HG03095 (cell line): ENCODE results near the gene TXNRD1.
"Not testable (repeated sequence)": the region's sequence is repeated elsewhere in the genome, so short reads cannot be mapped to it uniquely, and the experiment has no call there.

Source experiments
- ATAC-seq: cut with Tn5 transposase; IDR thresholded peaks from one replicate; pipeline ENCODE4 v1.9.1; 2021; ENCODE audit warnings: moderate library complexity; ENCODE audit not compliant: unreplicated experiment

Gene TXNRD1

GRCh38 chr12:104190641-104191176 is 24.9 kb upstream of the TXNRD1 start:
- ATAC-seq, result no peak

- no peak for ATAC-seq
Measured at GRCh38 chr12:104197264-104197663, 18.3 kb upstream of the TXNRD1 start.

- no peak for ATAC-seq
Measured at GRCh38 chr12:104199964-104200363, 15.6 kb upstream of the TXNRD1 start.

- no peak for ATAC-seq
Measured at GRCh38 chr12:104201238-104202001, 14.2 kb upstream of the TXNRD1 start.

GRCh38 chr12:104204690-104205480 is 10.7 kb upstream of the TXNRD1 start:
- no peak for ATAC-seq

GRCh38 chr12:104207416-104208205 is 8.0 kb upstream of the TXNRD1 start:
- no peak for ATAC-seq

GRCh38 chr12:104212516-104212915 is 3.1 kb upstream of the TXNRD1 start:
- ATAC-seq, result no peak

GRCh38 chr12:104213952-104214351 is 1.6 kb upstream of the TXNRD1 start:
- no peak for ATAC-seq

GRCh38 chr12:104216521-104216924 is 944 bp downstream of the TXNRD1 start:
- no peak for ATAC-seq

- not testable (repeated sequence) for ATAC-seq
Measured at GRCh38 chr12:104218506-104218905, 2.9 kb downstream of the TXNRD1 start.

GRCh38 chr12:104218935-104219334 is 3.4 kb downstream of the TXNRD1 start:
- no peak for ATAC-seq

- no peak for ATAC-seq
Measured at GRCh38 chr12:104219361-104219892, 3.8 kb downstream of the TXNRD1 start.

- ATAC-seq, result no peak
Measured at GRCh38 chr12:104219908-104220404, 4.4 kb downstream of the TXNRD1 start.

GRCh38 chr12:104220931-104221330 is 5.4 kb downstream of the TXNRD1 start:
- no peak for ATAC-seq

GRCh38 chr12:104222976-104223375 is 7.4 kb downstream of the TXNRD1 start:
- ATAC-seq, result no peak

GRCh38 chr12:104223712-104224111 is 8.1 kb downstream of the TXNRD1 start:
- no peak for ATAC-seq

GRCh38 chr12:104226672-104227071 is 11.1 kb downstream of the TXNRD1 start:
- ATAC-seq, result no peak

GRCh38 chr12:104230304-104231095 is 14.9 kb downstream of the TXNRD1 start:
- ATAC-seq, result no peak

GRCh38 chr12:104232609-104233280 is 17.2 kb downstream of the TXNRD1 start:
- ATAC-seq, result no peak
